ENCODE measurements around the gene PYHIN1. TPM values are rescaled to one million over a fixed set of nuclear protein-coding genes. Genes with fewer than 3 reads are reported as not detected.

PYHIN1 gene
- total and polyA plus RNA-seq, 4 donors: 2.9 to 4.7 TPM; not detected in 2

- intact Hi-C loops (cut with DNase I): no loop called here
- DNase-seq (no peak), ATAC-seq (ENCODE audit: low FRiP score) (no peak)
- Histone ChIP-seq H3K4me3 (ENCODE audit: low read length in 2 of 2) (no peak overlapping the region), H3K9me3 (ENCODE audit: control insufficient read depth, low read length) (peaks cover 2% of the 10 kb centered on the region), H3K36me3 (ENCODE audit: control insufficient read depth in 1 of 2, insufficient read depth in 2 of 2, low read length in 1 of 2) (peaks cover 0 to 2% of the 10 kb centered on the region in 2 donors), H3K4me1 (ENCODE audit: control insufficient read depth in 1 of 2, insufficient read depth in 2 of 2, low read length in 2 of 2) (no peaks in the 10 kb centered on the region), H3K27me3 (ENCODE audit: control insufficient read depth in 1 of 2, insufficient read depth in 2 of 2, low read length in 1 of 2) (no peaks in the 10 kb centered on the region), H3K27ac (ENCODE audit: low read depth in 1 of 2, low read length in 2 of 2) (no peak overlapping the region)
- WGBS, 2 donors: 48 to 68% methylated on average over 1 of the region's 1 CpG
Observed at GRCh38 chr1:158989424-158989823, 58.1 kb downstream of the PYHIN1 start.

DNA sequence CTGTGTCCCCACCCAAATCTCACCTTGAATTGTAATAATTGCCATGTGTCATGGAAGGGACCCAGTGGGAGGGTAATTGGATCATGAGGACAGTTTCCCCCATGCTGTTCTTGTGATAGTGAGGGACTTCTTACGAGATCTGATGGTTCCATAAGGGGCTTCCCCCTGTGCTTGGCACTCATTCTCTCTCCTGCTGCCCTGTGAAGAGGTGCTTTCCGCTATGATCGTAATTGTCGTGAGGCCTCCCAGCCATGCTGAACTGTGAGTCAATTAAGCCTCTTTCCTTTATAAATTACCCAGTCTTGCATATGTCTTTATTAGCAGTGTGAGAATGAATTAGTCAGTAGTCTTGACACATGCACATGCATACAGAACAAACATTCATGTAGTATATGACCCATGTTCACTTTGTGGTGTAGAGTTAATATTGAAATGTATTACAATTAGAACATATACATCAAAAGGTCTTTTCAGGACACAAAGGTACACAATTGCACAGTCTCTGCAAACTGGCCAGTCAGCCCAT is 61.5 kb downstream of the PYHIN1 start:
- Histone ChIP-seq H3K27ac (ENCODE audit: low read depth in 1 of 2, low read length in 2 of 2) (no peak overlapping the region), H3K4me3 (ENCODE audit: low read length in 2 of 2) (no peak overlapping the region), H3K9me3 (ENCODE audit: control insufficient read depth, low read length) (no peaks in the 10 kb centered on the region), H3K27me3 (ENCODE audit: control insufficient read depth in 1 of 2, insufficient read depth in 2 of 2, low read length in 1 of 2) (no peaks in the 10 kb centered on the region), H3K4me1 (ENCODE audit: control insufficient read depth in 1 of 2, insufficient read depth in 2 of 2, low read length in 2 of 2) (no peaks in the 10 kb centered on the region), H3K36me3 (ENCODE audit: control insufficient read depth in 1 of 2, insufficient read depth in 2 of 2, low read length in 1 of 2) (no peaks in the 10 kb centered on the region)
- DNase-seq: no peak
- WGBS, 2 donors: 86 to 93% methylated on average over 4 of the region's 4 CpGs
- no peak for ATAC-seq (ENCODE audit: low FRiP score)
- intact Hi-C loops (cut with DNase I): loop anchor here in 1 of 2 donors (10.0 kb wide), 1 partner anchor 788 kb away; no protein-coding TSS in a partner anchor

GRCh38 chr1:158996998-158997397 is 65.6 kb downstream of the PYHIN1 start:
- 72 to 74% methylated on average over 5 of the region's 5 CpGs for WGBS, 2 donors
- ATAC-seq (ENCODE audit: low FRiP score) (no peak), DNase-seq (no peak)
- Histone ChIP-seq H3K4me3 (ENCODE audit: low read length in 2 of 2) (no peak overlapping the region), H3K27me3 (ENCODE audit: control insufficient read depth in 1 of 2, insufficient read depth in 2 of 2, low read length in 1 of 2) (no peaks in the 10 kb centered on the region), H3K4me1 (ENCODE audit: control insufficient read depth in 1 of 2, insufficient read depth in 2 of 2, low read length in 2 of 2) (no peaks in the 10 kb centered on the region), H3K27ac (ENCODE audit: low read depth in 1 of 2, low read length in 2 of 2) (no peak overlapping the region), H3K9me3 (ENCODE audit: control insufficient read depth, low read length) (no peaks in the 10 kb centered on the region), H3K36me3 (ENCODE audit: control insufficient read depth in 1 of 2, insufficient read depth in 2 of 2, low read length in 1 of 2) (no peaks in the 10 kb centered on the region)
- intact Hi-C loops (cut with DNase I): loop anchor here (5.0 to 10.0 kb wide), 2 partner anchors 792 to 795 kb away; no protein-coding TSS in a partner anchor

GRCh38 chr1:158998037-158998780 is 66.9 kb downstream of the PYHIN1 start:
- H3K27me3 ChIP-seq (ENCODE audit: control insufficient read depth in 1 of 2, insufficient read depth in 2 of 2, low read length in 1 of 2): no peaks in the 10 kb centered on the region
- ATAC-seq (ENCODE audit: low FRiP score) (peak; percentile 3), DNase-seq (no peak)
- peak overlapping the region; percentile 49 to 94 for H3K4me3 ChIP-seq (ENCODE audit: low read length in 2 of 2)
- 37 to 38% methylated on average over 6 of the region's 6 CpGs for WGBS, 2 donors
- no peak overlapping the region for H3K27ac ChIP-seq (ENCODE audit: low read depth in 1 of 2, low read length in 2 of 2)
- intact Hi-C loops (cut with DNase I): loop anchor here (5.0 to 10.0 kb wide), 2 partner anchors 793 to 796 kb away; no protein-coding TSS in a partner anchor
- H3K4me1 ChIP-seq (ENCODE audit: control insufficient read depth in 1 of 2, insufficient read depth in 2 of 2, low read length in 2 of 2): no peaks in the 10 kb centered on the region
- H3K36me3 ChIP-seq (ENCODE audit: control insufficient read depth in 1 of 2, insufficient read depth in 2 of 2, low read length in 1 of 2): no peaks in the 10 kb centered on the region
- H3K9me3 ChIP-seq (ENCODE audit: control insufficient read depth, low read length): no peaks in the 10 kb centered on the region

- Histone ChIP-seq H3K27ac (ENCODE audit: low read depth in 1 of 2, low read length in 2 of 2) (no peak overlapping the region), H3K9me3 (ENCODE audit: control insufficient read depth, low read length) (no peaks in the 10 kb centered on the region), H3K27me3 (ENCODE audit: control insufficient read depth in 1 of 2, insufficient read depth in 2 of 2, low read length in 1 of 2) (no peaks in the 10 kb centered on the region), H3K4me1 (ENCODE audit: control insufficient read depth in 1 of 2, insufficient read depth in 2 of 2, low read length in 2 of 2) (no peaks in the 10 kb centered on the region), H3K4me3 (ENCODE audit: low read length in 2 of 2) (peak overlapping the region; percentile 49 to 94), H3K36me3 (ENCODE audit: control insufficient read depth in 1 of 2, insufficient read depth in 2 of 2, low read length in 1 of 2) (no peaks in the 10 kb centered on the region)
- ATAC-seq (ENCODE audit: low FRiP score) (peak; percentile 81), DNase-seq (peak; percentile 79 to 82)
- intact Hi-C loops (cut with DNase I): loop anchor here (5.0 to 10.0 kb wide), 2 partner anchors 794 to 796 kb away; no protein-coding TSS in a partner anchor
- 5 to 6% methylated on average over 13 of the region's 13 CpGs for WGBS, 2 donors
Observed at GRCh38 chr1:158998781-158999161, 67.4 kb downstream of the PYHIN1 start.

DNA sequence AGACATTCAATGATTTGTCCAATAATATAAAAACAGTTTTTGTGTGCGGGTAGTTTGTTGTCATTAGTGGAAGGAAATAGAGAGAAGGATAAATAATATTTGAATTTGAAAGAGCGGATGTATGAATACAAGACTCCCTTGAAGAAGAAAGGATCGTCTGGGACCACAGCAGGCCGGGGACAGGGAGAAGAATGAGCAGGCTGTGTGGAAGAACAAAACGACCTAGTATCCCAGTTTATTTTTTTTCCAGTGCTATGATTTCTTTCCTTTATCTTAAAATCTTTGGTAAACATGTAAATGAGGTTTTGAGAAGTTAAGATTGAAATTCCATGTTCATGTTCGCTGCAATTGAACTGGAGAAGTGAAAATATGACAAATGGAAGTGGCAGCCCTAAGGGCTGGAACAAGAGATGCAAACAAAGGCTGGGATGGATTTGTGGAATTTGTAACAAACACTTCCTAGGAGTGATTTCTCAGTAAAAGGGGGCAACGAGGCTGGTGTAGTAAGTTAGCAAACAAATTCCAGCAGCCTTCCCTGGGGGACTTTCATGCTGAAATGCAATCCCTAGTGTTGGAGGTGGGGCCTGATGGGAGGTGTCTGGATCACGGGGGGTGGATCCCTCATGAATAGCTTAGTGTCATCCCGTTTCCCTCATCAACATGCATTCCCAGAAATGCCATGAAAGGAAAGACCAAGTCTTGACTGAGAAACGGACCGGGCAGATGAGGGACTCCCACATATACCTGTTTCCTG is 68.1 kb downstream of the PYHIN1 start:
- ATAC-seq (ENCODE audit: low FRiP score) (peak; percentile 93), DNase-seq (peak; percentile 80 to 81)
- Histone ChIP-seq H3K4me3 (ENCODE audit: low read length in 2 of 2) (peak overlapping the region; percentile 64 to 76), H3K27ac (ENCODE audit: low read depth in 1 of 2, low read length in 2 of 2) (peak overlapping the region; percentile 74 to 82), H3K9me3 (ENCODE audit: control insufficient read depth, low read length) (no peaks in the 10 kb centered on the region), H3K27me3 (ENCODE audit: control insufficient read depth in 1 of 2, insufficient read depth in 2 of 2, low read length in 1 of 2) (no peaks in the 10 kb centered on the region), H3K36me3 (ENCODE audit: control insufficient read depth in 1 of 2, insufficient read depth in 2 of 2, low read length in 1 of 2) (no peaks in the 10 kb centered on the region), H3K4me1 (ENCODE audit: control insufficient read depth in 1 of 2, insufficient read depth in 2 of 2, low read length in 2 of 2) (no peaks in the 10 kb centered on the region)
- 22 to 28% methylated on average over 11 of the region's 11 CpGs for WGBS, 2 donors
- intact Hi-C loops (cut with DNase I): loop anchor here (5.0 to 10.0 kb wide), 2 partner anchors 795 to 797 kb away; no protein-coding TSS in a partner anchor

DNA sequence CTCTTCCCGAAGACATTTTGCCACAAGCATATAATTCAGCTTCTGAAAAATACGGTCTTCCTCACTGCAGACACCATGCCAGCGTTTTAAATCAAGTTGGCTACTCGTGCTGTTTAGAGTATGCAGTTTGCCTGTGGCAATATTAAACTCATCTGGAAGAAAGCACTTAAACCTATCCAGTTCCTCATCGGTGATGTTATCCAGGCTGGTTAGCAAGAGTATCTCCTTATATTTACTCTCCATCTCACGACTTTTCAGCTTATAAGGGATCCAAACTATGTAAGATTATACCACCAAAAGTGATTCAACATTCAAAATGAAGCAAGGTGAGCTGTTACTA is 68.7 kb downstream of the PYHIN1 start:
- intact Hi-C loops (cut with DNase I): no loop called here
- no peaks in the 10 kb centered on the region for H3K9me3 ChIP-seq (ENCODE audit: control insufficient read depth, low read length)
- H3K36me3 ChIP-seq (ENCODE audit: control insufficient read depth in 1 of 2, insufficient read depth in 2 of 2, low read length in 1 of 2): no peaks in the 10 kb centered on the region
- WGBS, 2 donors: 13 to 21% methylated on average over 6 of the region's 6 CpGs
- no peaks in the 10 kb centered on the region for H3K4me1 ChIP-seq (ENCODE audit: control insufficient read depth in 1 of 2, insufficient read depth in 2 of 2, low read length in 2 of 2)
- peak; percentile 15 for ATAC-seq (ENCODE audit: low FRiP score)
- no peak for DNase-seq
- peak overlapping the region; percentile 74 to 82 for H3K27ac ChIP-seq (ENCODE audit: low read depth in 1 of 2, low read length in 2 of 2)
- peak overlapping the region; percentile 64 to 76 for H3K4me3 ChIP-seq (ENCODE audit: low read length in 2 of 2)
- H3K27me3 ChIP-seq (ENCODE audit: control insufficient read depth in 1 of 2, insufficient read depth in 2 of 2, low read length in 1 of 2): no peaks in the 10 kb centered on the region

GRCh38 chr1:159000625-159001024 is 69.3 kb downstream of the PYHIN1 start:
- intact Hi-C loops (cut with DNase I): no loop called here

More at GRCh38 chr1:159000625-159001024, 69.3 kb downstream of the PYHIN1 start:
- Histone ChIP-seq H3K27me3 (ENCODE audit: control insufficient read depth in 1 of 2, insufficient read depth in 2 of 2, low read length in 1 of 2) (no peaks in the 10 kb centered on the region), H3K36me3 (ENCODE audit: control insufficient read depth in 1 of 2, insufficient read depth in 2 of 2, low read length in 1 of 2) (no peaks in the 10 kb centered on the region), H3K9me3 (ENCODE audit: control insufficient read depth, low read length) (no peaks in the 10 kb centered on the region), H3K4me3 (ENCODE audit: low read length in 2 of 2) (peak overlapping the region in 1 of 2 donors; percentile 64), H3K27ac (ENCODE audit: low read depth in 1 of 2, low read length in 2 of 2) (no peak overlapping the region), H3K4me1 (ENCODE audit: control insufficient read depth in 1 of 2, insufficient read depth in 2 of 2, low read length in 2 of 2) (peaks cover 0 to 3% of the 10 kb centered on the region in 2 donors)
- DNase-seq (peak; percentile 90 to 91), ATAC-seq (ENCODE audit: low FRiP score) (peak; percentile 87)
- WGBS, 2 donors: 9 to 11% methylated on average over 1 of the region's 1 CpG
